Keratinocyte (primary cell): ENCODE data around the gene MX1. TPM values are rescaled to one million over a fixed set of nuclear protein-coding genes. Genes with fewer than 3 reads are reported as not detected.

ENCODE experiments used
- DNase-seq: peaks from one replicate; pipeline ENCODE4 v3.0.0-alpha.2; 2011; ENCODE audit warnings: low read depth, missing footprints, low spot score
- FAIRE-seq: peaks from 2 replicates; lab custom pipeline; 2011; peaks lifted over from hg19 to GRCh38; lab: Jason Lieb, UNC
- H2AFZ ChIP-seq: 2 replicates; pipeline ENCODE4 v1.6.0; 2012; ENCODE audit warnings: low read length, control low read depth, inconsistent platforms; ENCODE audit not compliant: control insufficient read depth
- H3K27ac ChIP-seq: 2 replicates; pipeline ENCODE4 v1.5.1; 2011; ENCODE audit warnings: low read length; ENCODE audit not compliant: control insufficient read depth, insufficient read depth
- H3K27me3 ChIP-seq: 3 replicates; pipeline ENCODE4 v1.6.0; 2011; ENCODE audit warnings: low read length; ENCODE audit not compliant: control insufficient read depth, insufficient read depth; ENCODE audit errors: extremely low read depth
- H3K36me3 ChIP-seq, 2 experiments: 2 replicates in 1 of 2; 3 replicates in 1 of 2; pipeline ENCODE4 v1.5.1; 2011; ENCODE audit warnings: low read length in 2 of 2, mild to moderate bottlenecking in 1 of 2; ENCODE audit not compliant: control insufficient read depth in 2 of 2, insufficient read depth in 2 of 2; ENCODE audit errors: extremely low read depth in 1 of 2
- H3K4me1 ChIP-seq: 3 replicates; pipeline ENCODE4 v1.5.1; 2011; ENCODE audit warnings: low read length; ENCODE audit not compliant: control insufficient read depth, insufficient read depth; ENCODE audit errors: extremely low read depth
- H3K4me2 ChIP-seq: 3 replicates; pipeline ENCODE4 v1.6.0; 2011; ENCODE audit warnings: low read depth, low read length; ENCODE audit not compliant: control insufficient read depth, insufficient read depth; ENCODE audit errors: extremely low read depth
- H3K4me3 ChIP-seq, 3 experiments: fragments of 200-600 bp in 1 of 3; sonication (generic) in 1 of 3; 2 replicates in 2 of 3; 3 replicates in 1 of 3; pipeline ENCODE4 v1.5.1; 2011 to 2016; ENCODE audit warnings: low read length in 3 of 3, mild to moderate bottlenecking in 3 of 3, control low read depth in 2 of 3, inconsistent platforms in 1 of 3, low read depth in 1 of 3, mixed read lengths in 1 of 3, mixed run types in 1 of 3, moderate library complexity in 1 of 3; ENCODE audit not compliant: control insufficient read depth in 2 of 3, insufficient read depth in 2 of 3; ENCODE audit errors: extremely low read depth in 1 of 3
- H3K79me2 ChIP-seq: 2 replicates; pipeline ENCODE4 v1.6.0; 2012; ENCODE audit warnings: low read length; ENCODE audit not compliant: control insufficient read depth, insufficient read depth
- H3K9ac ChIP-seq: 3 replicates; pipeline ENCODE4 v1.6.0; 2011; ENCODE audit warnings: low read length; ENCODE audit not compliant: control insufficient read depth, insufficient read depth; ENCODE audit errors: extremely low read depth
- H3K9me1 ChIP-seq: 3 replicates; pipeline ENCODE4 v1.6.0; 2011; ENCODE audit warnings: low read length; ENCODE audit not compliant: control insufficient read depth, insufficient read depth; ENCODE audit errors: extremely low read depth
- H3K9me3 ChIP-seq: 2 replicates; pipeline ENCODE4 v1.5.1; 2012; ENCODE audit warnings: low read depth, low read length; ENCODE audit not compliant: control insufficient read depth
- H4K20me1 ChIP-seq: 3 replicates; pipeline ENCODE4 v1.6.0; 2011; ENCODE audit warnings: low read length; ENCODE audit not compliant: control insufficient read depth, insufficient read depth; ENCODE audit errors: extremely low read depth
- CTCF ChIP-seq, 3 experiments: IDR thresholded peaks in 1 of 3; conservative IDR thresholded peaks in 1 of 3; optimal IDR thresholded peaks in 1 of 3; 2 replicates in 2 of 3; 3 replicates in 1 of 3; pipeline versions ENCODE3 to v1.5.1; 2011; ENCODE audit warnings: low read length in 3 of 3, mild to moderate bottlenecking in 3 of 3, moderate library complexity in 2 of 3, control low read depth in 1 of 3, inconsistent platforms in 1 of 3; ENCODE audit not compliant: insufficient read depth in 2 of 3; ENCODE audit errors: extremely low read depth in 1 of 3
- EZH2 ChIP-seq: IDR thresholded peaks from one replicate; pipeline ENCODE4 v1.6.1; 2012; ENCODE audit warnings: inconsistent platforms, mild to moderate bottlenecking, low read length, moderate library complexity
- dilution Hi-C: fragments of 300-500 bp; cut with MboI; formaldehyde crosslinking; loops from one replicate; pipeline ENCODE4 v1.7.0; 2020; ENCODE audit warnings: low sequenced_read_pairs; ENCODE audit not compliant: extremely low pct_ligation_motif_present
- polyA plus RNA-seq, 5 experiments: library from polyadenylated mRNA; depleted of rRNA in 3 of 5; stranded (reverse) in 3 of 5; stranded (forward) in 1 of 5; unstranded in 1 of 5; fragments of >200 nt; gene quantifications; 1 replicate in 1 of 5; 2 replicates in 3 of 5; 3 replicates in 1 of 5; pipeline versions ENCODE4 v1.2.1 to v1.2.3, GENCODE V29; 2011 to 2012; ENCODE audit warnings: missing spikeins in 2 of 5, low read depth in 1 of 5, low replicate concordance in 1 of 5

MX1 gene
- polyA plus RNA-seq, 1 donor (not counting 4 experiments of a cell fraction or from before 2014, with no cell fraction given): 151 TPM

GRCh38 chr21:41407541-41408460, 18.2 kb upstream of the MX1 start:
- no peak for FAIRE-seq
- TF ChIP-seq CTCF (optimal IDR thresholded peaks at IDR 0.05 in 1 of 3, IDR thresholded peaks at IDR 0.05 in 1 of 3, conservative IDR thresholded peaks at IDR 0.05 in 1 of 3; ENCODE audit: extremely low read depth in 1 of 3, insufficient read depth in 2 of 3, low read length in 3 of 3) (no peak), EZH2 (no peak)

GRCh38 chr21:41410361-41410760, 15.7 kb upstream of the MX1 start:
- H3K9me3 ChIP-seq: no peaks in the 10 kb centered on the region
- H3K4me3 ChIP-seq: no peak overlapping the region
- dilution Hi-C loops: no loop called here
- H2AFZ ChIP-seq: no peak overlapping the region
- H3K27me3 ChIP-seq: peaks cover 3% of the 10 kb centered on the region
- H3K27ac ChIP-seq: no peak overlapping the region
- H4K20me1 ChIP-seq: no peaks in the 10 kb centered on the region
- no peaks in the 10 kb centered on the region for H3K79me2 ChIP-seq
- H3K36me3 ChIP-seq: no peaks in the 10 kb centered on the region
- DNase-seq: no peak
- H3K9me1 ChIP-seq: no peaks in the 10 kb centered on the region
- no peak for FAIRE-seq
- no peak overlapping the region for H3K9ac ChIP-seq
- H3K4me2 ChIP-seq: no peak overlapping the region
- peaks cover 6% of the 10 kb centered on the region for H3K4me1 ChIP-seq
- TF ChIP-seq CTCF (optimal IDR thresholded peaks at IDR 0.05 in 1 of 3, IDR thresholded peaks at IDR 0.05 in 1 of 3, conservative IDR thresholded peaks at IDR 0.05 in 1 of 3; ENCODE audit: extremely low read depth in 1 of 3, insufficient read depth in 2 of 3, low read length in 3 of 3) (no peak), EZH2 (no peak)

More at GRCh38 chr21:41407541-41408460, 18.2 kb upstream of the MX1 start:
- Histone ChIP-seq H3K4me3 (no peak overlapping the region), H3K4me2 (no peak overlapping the region), H2AFZ (no peak overlapping the region), H3K9me3 (no peaks in the 10 kb centered on the region), H3K4me1 (peaks cover 6% of the 10 kb centered on the region), H3K27me3 (peaks cover 3% of the 10 kb centered on the region), H3K27ac (no peak overlapping the region), H3K79me2 (no peaks in the 10 kb centered on the region), H4K20me1 (no peaks in the 10 kb centered on the region), H3K9me1 (no peaks in the 10 kb centered on the region), H3K9ac (no peak overlapping the region), H3K36me3 (no peaks in the 10 kb centered on the region)
- no peak for DNase-seq
- dilution Hi-C loops: no loop called here
